GM19238 (cell line): Measurements from ENCODE around the gene SMIM23.
"Not testable (repeated sequence)": the region's sequence is repeated elsewhere in the genome, so short reads cannot be mapped to it uniquely, and the experiment has no call there.

Experiments
- DNase-seq: peaks from one replicate; pipeline ENCODE4 v3.0.0; 2011; ENCODE audit warnings: low spot score; ENCODE audit not compliant: insufficient read length

SMIM23 gene

GRCh38 chr5:171773106-171773505 lies 12.5 kb upstream of the SMIM23 start:
- no peak for DNase-seq

DNA sequence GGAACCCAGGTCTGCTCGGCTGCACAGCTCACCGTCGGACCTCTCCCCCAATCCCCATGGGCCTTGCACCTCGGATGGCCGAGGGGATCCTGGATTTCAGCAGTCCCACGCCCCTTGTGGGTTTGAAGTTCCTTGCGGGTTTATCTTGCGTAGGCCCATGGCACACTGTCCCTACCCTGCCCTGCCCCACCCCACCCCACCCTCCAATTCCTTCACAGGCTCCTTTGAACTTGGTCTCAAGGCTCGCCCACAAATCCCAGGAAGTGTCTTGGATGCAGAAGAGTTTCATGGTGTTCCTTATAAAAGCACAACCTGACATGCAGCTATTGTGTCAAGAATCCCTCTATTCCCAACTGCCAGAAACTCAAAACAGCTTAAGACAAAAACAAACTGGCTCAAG lies 11.2 kb upstream of the SMIM23 start:
- no peak for DNase-seq

DNA sequence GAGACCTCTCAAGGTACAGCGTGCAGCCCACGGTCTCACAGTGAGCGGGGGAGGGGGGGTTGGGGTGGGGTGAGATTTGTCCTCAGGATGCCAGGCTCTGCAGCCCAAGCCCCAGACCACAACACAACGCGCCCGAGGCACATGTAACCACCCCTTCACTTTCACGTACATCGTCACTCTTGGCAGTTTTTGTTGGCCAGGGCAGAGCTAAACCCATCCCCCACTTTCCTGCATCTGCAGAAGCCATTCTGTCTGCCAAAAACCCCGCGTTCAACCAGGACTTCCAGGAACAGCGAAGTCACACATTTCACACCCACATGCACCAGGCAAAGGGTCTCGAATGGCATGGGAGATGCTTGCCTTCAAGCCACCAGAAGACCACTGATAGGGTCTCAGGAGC lies 9.4 kb upstream of the SMIM23 start:
- no peak for DNase-seq

- DNase-seq = no peak
Observed at GRCh38 chr5:171776770-171777759, 8.6 kb upstream of the SMIM23 start.

DNA sequence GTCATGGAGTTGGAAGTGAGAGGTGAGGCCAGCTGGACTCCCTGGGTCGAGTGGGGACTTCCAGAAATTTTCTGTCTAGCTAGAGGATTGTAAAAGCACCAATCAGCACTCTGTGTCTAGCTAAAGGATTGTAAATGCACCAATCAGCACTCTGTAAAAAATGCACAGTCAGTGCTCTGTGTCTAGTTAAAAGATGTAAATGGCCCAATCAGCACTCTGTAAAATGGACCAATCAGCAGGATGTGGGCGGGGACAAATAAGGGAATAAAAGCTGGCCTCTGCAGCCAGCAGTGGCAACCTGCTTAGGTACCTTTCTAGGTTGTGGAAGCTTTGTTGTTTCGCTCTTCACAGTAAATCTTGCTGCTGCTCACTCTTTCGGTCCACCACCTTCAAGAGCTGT lies 3.9 kb upstream of the SMIM23 start:
- not testable (repeated sequence) for DNase-seq

GRCh38 chr5:171782332-171782966 lies 3.2 kb upstream of the SMIM23 start:
- DNase-seq = no peak

DNA sequence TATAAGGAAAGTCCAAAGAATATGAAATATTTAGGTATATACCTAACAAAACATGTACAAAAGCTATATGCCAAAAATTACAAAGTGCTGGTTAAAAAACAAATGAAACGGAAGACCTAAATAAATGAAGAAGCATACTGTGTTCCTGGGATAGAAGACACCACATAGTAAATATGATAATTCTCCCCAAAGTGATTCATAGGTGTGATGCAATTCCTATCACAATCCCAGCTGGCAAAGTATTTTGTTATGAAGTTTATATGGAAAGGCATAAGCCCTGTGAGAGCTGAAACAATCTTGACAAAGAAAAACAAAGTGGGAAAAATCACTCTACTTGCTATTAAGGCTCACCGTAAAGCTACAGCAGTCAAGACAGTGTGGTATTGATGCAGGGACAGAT lies 2.6 kb upstream of the SMIM23 start:
- no peak for DNase-seq

- DNase-seq = no peak
Observed at GRCh38 chr5:171789353-171789752, 3.7 kb downstream of the SMIM23 start.

DNA sequence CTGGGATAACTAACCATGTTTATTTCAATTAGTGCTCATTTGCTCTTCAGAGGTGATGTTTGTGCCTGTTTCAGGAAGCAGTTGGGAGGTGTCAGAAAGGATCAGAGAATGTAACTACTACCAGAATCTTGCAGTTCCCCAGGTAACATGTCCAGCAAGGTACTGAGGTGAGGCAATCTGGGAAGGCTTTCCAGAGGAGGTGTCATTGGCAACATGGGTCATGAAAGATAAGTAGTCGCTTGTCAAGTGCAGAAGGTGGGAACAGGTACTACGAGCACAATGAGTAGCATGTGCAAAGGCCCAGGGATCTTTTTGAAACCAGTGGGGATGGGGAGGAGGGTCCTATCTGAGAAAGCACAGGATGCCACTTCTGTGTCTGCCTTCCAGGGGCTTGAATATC lies 4.8 kb downstream of the SMIM23 start:
- no peak for DNase-seq

DNA sequence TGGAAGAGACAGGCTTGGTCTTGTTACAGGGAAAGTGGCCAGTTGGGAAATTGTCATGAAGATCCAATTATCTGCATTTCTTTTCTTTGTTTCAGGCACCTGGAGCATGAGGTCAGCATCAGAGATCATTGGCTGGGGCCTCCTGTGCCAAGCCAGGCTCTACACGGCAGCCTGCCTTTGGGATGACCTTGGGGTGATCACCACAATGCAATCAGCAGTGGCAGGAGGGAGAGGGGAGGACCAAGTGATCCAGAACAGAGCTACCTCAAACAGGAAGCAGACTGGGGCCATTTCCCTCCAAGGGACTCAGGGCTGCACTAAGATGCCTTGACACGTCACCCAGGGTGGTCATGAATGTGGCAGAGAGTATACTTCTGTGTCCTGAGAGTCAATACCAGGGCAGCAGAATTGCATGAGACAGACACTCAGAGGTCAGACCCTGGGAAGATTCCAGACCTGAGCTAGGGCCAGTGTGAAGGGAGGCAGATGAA lies 8.9 kb downstream of the SMIM23 start:
- DNase-seq = no peak

GRCh38 chr5:171795381-171795780 lies 9.8 kb downstream of the SMIM23 start:
- no peak for DNase-seq

DNA sequence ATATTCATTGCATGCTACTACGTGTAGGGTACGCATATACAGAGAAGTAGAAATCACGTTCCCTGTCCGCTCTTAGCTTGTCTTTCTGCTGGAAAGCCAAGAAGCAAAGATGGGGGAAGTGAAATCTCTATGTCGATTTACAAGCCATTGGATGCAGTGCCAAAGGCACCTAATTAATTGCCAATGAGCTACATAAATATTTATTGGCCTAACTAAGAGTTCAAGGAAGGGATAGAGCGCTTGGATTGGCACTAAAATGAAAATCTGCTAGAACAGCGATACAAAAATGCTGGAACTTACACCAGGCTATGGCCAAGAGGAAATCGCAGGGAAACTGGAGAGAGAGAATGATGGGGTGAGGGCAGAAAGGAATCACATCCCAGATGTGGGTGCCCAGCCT lies 10.8 kb downstream of the SMIM23 start:
- DNase-seq = no peak

DNA sequence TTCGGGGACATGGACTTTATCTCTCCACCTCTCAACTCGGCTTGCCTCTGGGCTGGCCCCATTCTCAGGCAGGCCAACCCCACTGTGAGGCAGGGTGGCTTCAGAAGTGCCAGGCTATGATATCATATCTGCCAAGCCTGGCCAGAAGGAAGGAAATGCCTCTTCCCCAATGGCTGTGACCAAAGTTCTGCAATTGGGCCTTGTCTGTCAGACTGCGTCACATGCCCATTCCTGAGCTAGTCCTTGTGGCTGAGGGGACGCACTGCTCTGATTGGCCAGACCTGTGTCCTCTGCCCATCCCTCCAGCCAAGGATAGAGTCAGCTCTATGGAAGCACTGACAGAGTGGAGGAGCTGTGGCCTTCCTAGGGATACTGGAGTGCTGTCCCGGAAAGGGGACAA lies 11.9 kb downstream of the SMIM23 start:
- no peak for DNase-seq

DNA sequence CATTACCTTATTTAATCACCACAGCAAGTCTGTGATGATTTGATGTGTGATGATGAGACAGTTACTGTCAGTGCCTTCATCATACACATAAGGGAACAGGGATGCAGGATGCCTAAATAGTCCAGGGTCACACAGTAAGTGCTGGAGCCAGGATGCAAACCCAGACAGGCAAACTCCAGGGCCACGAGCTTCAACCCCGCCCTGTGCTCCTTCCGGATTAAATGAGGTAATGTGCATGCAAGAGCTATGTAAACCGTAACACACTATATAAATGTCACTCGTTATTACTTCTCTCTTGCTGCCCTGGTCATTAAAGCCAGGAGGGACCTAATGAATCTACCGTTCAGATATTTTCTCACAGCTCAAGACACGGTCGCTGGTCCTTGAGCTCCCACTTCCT lies 12.8 kb downstream of the SMIM23 start:
- no peak for DNase-seq

DNA sequence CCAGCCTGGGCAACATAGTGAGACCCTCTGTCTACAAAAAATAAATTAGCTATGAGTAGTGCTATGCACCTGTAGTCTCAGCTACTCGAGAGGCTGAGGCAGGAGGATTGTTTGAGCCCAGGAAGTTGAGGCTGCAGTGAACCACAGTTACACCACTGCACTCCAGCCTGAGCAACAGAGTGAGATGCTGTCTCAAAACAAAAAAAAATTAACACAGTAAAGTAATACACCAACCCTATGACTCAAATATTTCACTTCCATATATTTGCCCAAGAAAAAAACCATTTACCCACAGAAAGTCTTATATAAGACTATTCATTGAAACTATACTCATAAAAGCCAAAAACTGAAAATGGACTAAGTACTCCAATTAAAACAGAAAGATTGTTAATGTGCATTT lies 16.2 kb downstream of the SMIM23 start:
- no peak for DNase-seq

DNA sequence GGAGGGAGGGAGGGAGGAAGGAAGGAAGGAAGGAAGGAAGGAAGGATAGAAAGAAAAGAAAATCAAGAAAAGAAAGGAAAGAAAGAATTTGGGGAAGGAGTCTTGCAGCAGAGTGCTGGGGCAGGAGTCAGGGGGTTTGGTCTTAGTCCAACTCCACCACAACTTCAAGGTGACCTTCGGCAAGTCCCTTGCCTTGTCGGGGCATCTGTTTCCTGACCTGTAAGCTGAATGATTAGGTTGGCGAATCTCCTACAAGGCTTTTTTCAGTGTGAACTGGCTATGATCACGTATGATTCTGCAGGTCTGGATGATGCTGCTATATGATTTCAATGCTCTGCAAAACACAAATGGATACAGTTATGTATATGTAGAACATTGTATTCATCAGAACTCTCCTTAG lies 20.1 kb downstream of the SMIM23 start:
- no peak for DNase-seq

GRCh38 chr5:171806976-171807747 lies 21.5 kb downstream of the SMIM23 start:
- no peak for DNase-seq

GRCh38 chr5:171808453-171808852 lies 22.8 kb downstream of the SMIM23 start:
- DNase-seq = no peak

GRCh38 chr5:171808951-171809350 lies 23.3 kb downstream of the SMIM23 start:
- DNase-seq = no peak

DNA sequence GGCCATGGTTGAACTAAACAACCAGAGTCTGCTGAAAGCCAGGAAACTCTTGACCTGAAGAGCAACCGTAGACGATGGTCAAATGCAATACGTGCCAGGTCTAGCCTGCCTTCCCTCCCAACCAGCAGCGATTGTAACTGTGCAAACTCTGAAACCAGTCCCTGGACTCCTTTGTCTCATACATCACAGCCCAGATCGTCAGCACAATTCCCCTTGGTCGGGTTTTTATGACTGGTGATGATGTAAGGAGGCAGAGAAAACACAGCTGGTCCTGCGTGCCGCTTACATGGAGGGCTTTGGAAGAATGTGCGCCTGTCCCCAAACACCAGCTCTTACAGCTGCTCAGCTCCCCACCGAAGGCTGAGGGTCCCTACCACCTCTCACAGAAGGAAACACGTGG lies 24.6 kb downstream of the SMIM23 start:
- DNase-seq = no peak

DNA sequence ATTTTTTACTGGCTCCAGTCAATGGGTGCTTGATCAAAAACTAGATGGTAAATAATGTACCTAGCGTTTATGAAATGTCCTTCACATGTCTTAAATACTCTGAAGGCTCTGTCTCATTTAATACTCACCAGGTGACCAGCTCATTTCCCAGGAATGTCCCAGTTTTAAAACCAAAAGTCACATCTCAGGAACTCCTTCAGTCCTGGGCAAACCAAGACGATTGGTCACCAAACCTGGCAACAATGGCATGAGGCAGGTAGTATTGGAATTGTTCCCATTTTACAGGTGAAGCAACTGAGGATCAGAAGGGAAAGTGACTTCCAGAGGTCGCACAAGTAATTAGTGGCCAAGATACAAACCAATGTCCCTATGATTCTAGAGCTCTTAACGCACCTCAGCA lies 27.7 kb downstream of the SMIM23 start:
- no peak for DNase-seq
